Endothelial cell of umbilical vein (primary cell): Measurements from ENCODE around the gene ANKS1B.

Experiments
- CTCF ChIP-seq, 2 donors: IDR thresholded peaks; 1 replicate in 1 of 2; 2 replicates in 1 of 2; pipeline ENCODE4 v1.5.1; 2011; ENCODE audit warnings: low read length in 2 of 2, mild to moderate bottlenecking in 2 of 2, moderate library complexity in 2 of 2, control low read depth in 1 of 2, inconsistent platforms in 1 of 2, low read depth in 1 of 2; ENCODE audit not compliant: insufficient read depth in 1 of 2; ENCODE audit errors: extremely low read depth in 1 of 2
- JUN ChIP-seq: IDR thresholded peaks from 2 replicates; pipeline ENCODE4 v1.6.1; 2011; ENCODE audit warnings: borderline replicate concordance, low read depth; ENCODE audit not compliant: insufficient read length, insufficient read depth
- MAX ChIP-seq: IDR thresholded peaks from 2 replicates; pipeline ENCODE4 v1.6.1; 2011; ENCODE audit not compliant: insufficient read depth, insufficient read length
- POLR2A ChIP-seq: IDR thresholded peaks from 2 replicates; pipeline ENCODE4 v1.6.1; 2012; ENCODE audit warnings: low read depth, mild to moderate bottlenecking, control low read depth, low read length
- POLR2AphosphoS5 ChIP-seq: IDR thresholded peaks from 2 replicates; pipeline ENCODE4 v1.6.1; 2012; ENCODE audit warnings: low read depth, mild to moderate bottlenecking, control low read depth, low read length, moderate library complexity; ENCODE audit not compliant: insufficient read depth

GRCh38 chr12:99043319-99043914 is 941.3 kb downstream of the ANKS1B start:
- TF ChIP-seq CTCF (IDR thresholded peaks at IDR 0.05; ENCODE audit: extremely low read depth in 1 of 2, insufficient read depth in 1 of 2, low read depth in 1 of 2, low read length in 2 of 2) = peak; percentile 64 to 79
- TF ChIP-seq POLR2AphosphoS5 = no peak
- TF ChIP-seq MAX = no peak
- no peak for TF ChIP-seq JUN
- TF ChIP-seq POLR2A = no peak
